Progenitor cell of endocrine pancreas (in vitro differentiated cells): ENCODE measurements around the gene AZU1. TPM values are rescaled to one million over a fixed set of nuclear protein-coding genes. Genes with fewer than 3 reads are reported as not detected.
"Not testable (repeated sequence)": the region's sequence is repeated elsewhere in the genome, so short reads cannot be mapped to it uniquely, and the experiment has no call there.

ENCODE experiments used
- DNase-seq: peaks from one replicate; pipeline ENCODE4 v3.0.0; 2021; ENCODE audit warnings: low spot score; ENCODE audit not compliant: unreplicated experiment
- H3K27ac Mint-ChIP-seq: 2 replicates; pipeline ENCODE4 v1.8.0; 2021; ENCODE audit warnings: mild to moderate bottlenecking, moderate library complexity, mixed read lengths
- H3K27me3 Mint-ChIP-seq: 2 replicates; pipeline ENCODE4 v1.8.0; 2021; ENCODE audit warnings: mixed read lengths
- H3K36me3 Mint-ChIP-seq: 2 replicates; pipeline ENCODE4 v1.8.0; 2022; ENCODE audit warnings: mixed read lengths; ENCODE audit not compliant: insufficient read depth
- H3K4me1 Mint-ChIP-seq: 2 replicates; pipeline ENCODE4 v1.8.0; 2021; ENCODE audit warnings: low read depth, mixed read lengths
- H3K4me3 Mint-ChIP-seq: 2 replicates; pipeline ENCODE4 v1.8.0; 2021; ENCODE audit warnings: low read depth, mild to moderate bottlenecking, moderate library complexity, mixed read lengths
- H3K9me3 Mint-ChIP-seq: 2 replicates; pipeline ENCODE4 v1.8.0; 2021; ENCODE audit warnings: low read depth, mixed read lengths
- CTCF ChIP-seq: fragments of 200-600 bp; sonication (generic); IDR thresholded peaks from one replicate; pipeline ENCODE4 v1.5.0; 2021; ENCODE audit warnings: antibody characterized with exemption, mild to moderate bottlenecking; ENCODE audit not compliant: unreplicated experiment
- total RNA-seq: library from RNA; stranded (reverse); gene quantifications from 2 replicates; pipeline ENCODE4 v1.2.1, GENCODE V29; 2021

Gene AZU1
- total RNA-seq, 1 donor from 2014 or later: 5.1 TPM

- Mint-ChIP-seq H3K27ac (peak overlapping the region; percentile 25), H3K4me3 (no peak overlapping the region), H3K4me1 (no peaks in the 10 kb centered on the region), H3K27me3 (peaks cover 8% of the 10 kb centered on the region), H3K9me3 (no peaks in the 10 kb centered on the region), H3K36me3 (no peaks in the 10 kb centered on the region)
- DNase-seq: no peak
- TF ChIP-seq CTCF: no peak
Observed at GRCh38 chr19:834216-834615, 6.6 kb downstream of the AZU1 start.

- Mint-ChIP-seq H3K9me3 (no peaks in the 10 kb centered on the region), H3K4me1 (no peaks in the 10 kb centered on the region), H3K27me3 (peaks cover 10% of the 10 kb centered on the region), H3K4me3 (no peak overlapping the region), H3K27ac (no peak overlapping the region), H3K36me3 (no peaks in the 10 kb centered on the region)
- DNase-seq: no peak
- TF ChIP-seq CTCF: no peak
Observed at GRCh38 chr19:835210-835810, 7.7 kb downstream of the AZU1 start.

GRCh38 chr19:840519-841206 lies 13.0 kb downstream of the AZU1 start, which contains the start of gene PRTN3:
PRTN3 (plus strand) TSS chr19:840999; CDS start chr19:841009, 10 bp downstream.
- no peak for DNase-seq
- Mint-ChIP-seq H3K27me3 (peaks cover 31% of the 10 kb centered on the region), H3K27ac (peak within 1 kb of the TSS; percentile 34), H3K9me3 (no peaks in the 10 kb centered on the region), H3K4me1 (no peaks in the 10 kb centered on the region), H3K4me3 (no peak within 1 kb of the TSS), H3K36me3 (peaks cover 2% of the 10 kb centered on the region)
- TF ChIP-seq CTCF: no peak

GRCh38 chr19:842802-843179 lies 15.2 kb downstream of the AZU1 start:
- not testable (repeated sequence) for H3K9me3 Mint-ChIP-seq, H3K27ac Mint-ChIP-seq, H3K4me3 Mint-ChIP-seq, H3K36me3 Mint-ChIP-seq, DNase-seq, H3K4me1 Mint-ChIP-seq
- peaks cover 40% of the 10 kb centered on the region for H3K27me3 Mint-ChIP-seq

- Mint-ChIP-seq H3K27ac (no peak overlapping the region), H3K4me1 (no peaks in the 10 kb centered on the region), H3K9me3 (no peaks in the 10 kb centered on the region), H3K27me3 (peaks cover 41% of the 10 kb centered on the region), H3K4me3 (no peak overlapping the region), H3K36me3 (peaks cover 2% of the 10 kb centered on the region)
- no peak for DNase-seq
- TF ChIP-seq CTCF: peak; percentile 28
Observed at GRCh38 chr19:843180-843835, 15.7 kb downstream of the AZU1 start.
